GM23338 (cell line): ENCODE results near the gene CCNK. TPM values are rescaled to one million over a fixed set of nuclear protein-coding genes. Genes with fewer than 3 reads are reported as not detected.

ENCODE experiments used
- ATAC-seq: fragments of 200-7000 bp; cut with Tn5 transposase; 3 replicates; pipeline ENCODE4 v1.9.1; 2020
- DNase-seq: peaks from one replicate; pipeline ENCODE4 v3.0.0-alpha.2; 2015; ENCODE audit warnings: low spot score
- H2AFZ ChIP-seq: fragments of 200-600 bp; sonication (generic); 2 replicates; pipeline ENCODE4 v1.8.0; 2016; ENCODE audit warnings: antibody characterized with exemption, mild to moderate bottlenecking, moderate library complexity
- H3F3A ChIP-seq: fragments of 200-600 bp; sonication (generic); replicated peaks from 2 replicates; pipeline ENCODE4 v1.8.0; 2017; ENCODE audit warnings: antibody characterized with exemption, mixed run types, low read depth
- H3K27ac ChIP-seq: fragments of 200-600 bp; sonication (generic); 2 replicates; pipeline ENCODE4 v1.6.1; 2016; ENCODE audit warnings: low read depth
- H3K27me3 ChIP-seq: fragments of 200-600 bp; sonication (generic); 2 replicates; pipeline ENCODE4 v1.8.0; 2016; ENCODE audit warnings: mild to moderate bottlenecking, mixed run types, moderate library complexity; ENCODE audit not compliant: insufficient read depth
- H3K36me3 ChIP-seq: fragments of 200-600 bp; sonication (generic); 2 replicates; pipeline ENCODE4 v1.8.0; 2016; ENCODE audit warnings: mild to moderate bottlenecking; ENCODE audit not compliant: insufficient read depth
- H3K4me1 ChIP-seq: fragments of 200-600 bp; sonication (generic); 2 replicates; pipeline ENCODE4 v1.8.0; 2016; ENCODE audit warnings: mild to moderate bottlenecking, moderate library complexity; ENCODE audit not compliant: insufficient read depth
- H3K4me2 ChIP-seq: fragments of 200-600 bp; sonication (generic); 2 replicates; pipeline ENCODE4 v1.7.1; 2017; ENCODE audit warnings: mixed run types
- H3K4me3 ChIP-seq: fragments of 200-600 bp; sonication (generic); 2 replicates; pipeline ENCODE4 v1.6.1; 2016; ENCODE audit warnings: mixed run types
- H3K79me2 ChIP-seq: fragments of 200-600 bp; sonication (generic); replicated peaks from 2 replicates; pipeline ENCODE4 v1.8.0; 2017; ENCODE audit warnings: mild to moderate bottlenecking; ENCODE audit not compliant: insufficient read depth
- H3K9me2 ChIP-seq: fragments of 200-600 bp; sonication (generic); 2 replicates; pipeline ENCODE4 v1.8.0; 2017; ENCODE audit not compliant: insufficient read depth
- H4K20me1 ChIP-seq: fragments of 200-600 bp; sonication (generic); replicated peaks from 2 replicates; pipeline ENCODE4 v1.8.0; 2017; ENCODE audit warnings: mild to moderate bottlenecking; ENCODE audit not compliant: insufficient read depth
- H3K27ac Mint-ChIP-seq: 2 replicates; pipeline ENCODE4 v1.8.0; 2020; ENCODE audit warnings: inconsistent platforms, mild to moderate bottlenecking, moderate library complexity, mixed read lengths
- H3K27me3 Mint-ChIP-seq: 3 replicates; pipeline ENCODE4 v1.8.0; 2022; ENCODE audit warnings: low read depth, mild to moderate bottlenecking, moderate library complexity, mixed read lengths, inconsistent platforms; ENCODE audit not compliant: insufficient read depth, poor library complexity
- H3K36me3 Mint-ChIP-seq: 3 replicates; pipeline ENCODE4 v1.8.0; 2021; ENCODE audit warnings: low read depth, mild to moderate bottlenecking, inconsistent platforms, moderate library complexity, mixed read lengths
- H3K4me1 Mint-ChIP-seq: 3 replicates; pipeline ENCODE4 v1.8.0; 2020; ENCODE audit warnings: mild to moderate bottlenecking, inconsistent platforms, mixed read lengths
- H3K4me3 Mint-ChIP-seq: 3 replicates; pipeline ENCODE4 v1.8.0; 2021; ENCODE audit warnings: moderate library complexity, mild to moderate bottlenecking, inconsistent platforms, mixed read lengths
- H3K9me3 Mint-ChIP-seq: 3 replicates; pipeline ENCODE4 v1.8.0; 2020; ENCODE audit warnings: moderate library complexity, mild to moderate bottlenecking, inconsistent platforms, mixed read lengths
- CREB1 ChIP-seq: fragments of 250-450 bp; sonication (Bioruptor Pico); IDR thresholded peaks from 2 replicates; pipeline ENCODE4 v1.5.0; 2020; ENCODE audit warnings: low read depth, mild to moderate bottlenecking, moderate library complexity
- CTCF ChIP-seq, 2 experiments: fragments of 200-600 bp in 1 of 2; sonication (generic) in 1 of 2; conservative IDR thresholded peaks; 2 replicates each; pipeline versions ENCODE4 v1.5.1 to v1.6.1; 2016 to 2017; ENCODE audit warnings: antibody characterized with exemption in 2 of 2, low read depth in 2 of 2, mild to moderate bottlenecking in 2 of 2, moderate library complexity in 1 of 2
- ETS1 ChIP-seq: IDR thresholded peaks from 2 replicates; pipeline ENCODE4 v1.6.1; 2016; ENCODE audit warnings: antibody characterized with exemption
- EZH2 ChIP-seq: fragments of 200-600 bp; sonication (generic); IDR thresholded peaks from one replicate; pipeline ENCODE4 v1.8.0; 2017; ENCODE audit warnings: antibody characterized with exemption, mild to moderate bottlenecking, low read depth; ENCODE audit not compliant: unreplicated experiment
- EZH2phosphoT487 ChIP-seq: fragments of 200-600 bp; sonication (generic); IDR thresholded peaks from one replicate; pipeline ENCODE4 v1.8.1; 2018; ENCODE audit warnings: antibody characterized with exemption; ENCODE audit not compliant: unreplicated experiment
- JUNB ChIP-seq: IDR thresholded peaks from one replicate; pipeline ENCODE4 v1.6.1; 2016; ENCODE audit warnings: antibody characterized with exemption; ENCODE audit not compliant: unreplicated experiment
- NANOG ChIP-seq: IDR thresholded peaks from 2 replicates; pipeline ENCODE4 v1.6.1; 2016; ENCODE audit warnings: antibody characterized with exemption, borderline replicate concordance
- POLR2AphosphoS5 ChIP-seq: IDR thresholded peaks from 2 replicates; pipeline ENCODE4 v1.6.1; 2016; ENCODE audit warnings: antibody characterized with exemption, low read depth
- REST ChIP-seq: IDR thresholded peaks from one replicate; pipeline ENCODE4 v1.6.1; 2018; ENCODE audit warnings: antibody characterized with exemption; ENCODE audit not compliant: unreplicated experiment
- STAT1 ChIP-seq: IDR thresholded peaks from one replicate; pipeline ENCODE4 v1.6.1; 2016; ENCODE audit warnings: antibody characterized with exemption; ENCODE audit not compliant: unreplicated experiment
- ZNF114 ChIP-seq: fragments of 250-450 bp; sonication (Bioruptor Pico); IDR thresholded peaks from 2 replicates; pipeline ENCODE4 v1.5.0; 2020; ENCODE audit warnings: mild to moderate bottlenecking, moderate library complexity
- ZNF331 ChIP-seq: fragments of 250-450 bp; sonication (Bioruptor Pico); IDR thresholded peaks from 2 replicates; pipeline ENCODE4 v1.5.0; 2020; ENCODE audit warnings: low read depth, mild to moderate bottlenecking, moderate library complexity
- ZNF462 ChIP-seq: fragments of 250-450 bp; sonication (Bioruptor Pico); IDR thresholded peaks from 2 replicates; pipeline ENCODE4 v1.5.0; 2020; ENCODE audit warnings: mild to moderate bottlenecking, moderate library complexity
- polyA plus RNA-seq: library from polyadenylated mRNA; unstranded; fragments of >200 nt; fragmentation: Nextera tagmentation; extraction: Ambion mirVana; gene quantifications from 2 replicates; pipeline ENCODE4 v1.2.1, GENCODE V29; 2016
- total RNA-seq: library from RNA; depleted of rRNA; stranded (reverse); fragments of >200 nt; shearing (Covaris generic); gene quantifications from 2 replicates; pipeline ENCODE4 v1.2.3, GENCODE V29; 2014

The CCNK gene
- total and polyA plus RNA-seq, 2 experiments from 2014 or later, result 54.0 to 60.6 TPM

GRCh38 chr14:99435327-99435726 is 45.9 kb upstream of the CCNK start:
- TF ChIP-seq ZNF462 (CRISPR knock-in tag), result no peak
- TF ChIP-seq JUNB, result no peak
- no peak for TF ChIP-seq ETS1
- no peak for TF ChIP-seq REST
- TF ChIP-seq NANOG, result no peak
- no peak for TF ChIP-seq STAT1
- no peak for TF ChIP-seq POLR2AphosphoS5
- no peak for TF ChIP-seq EZH2
- no peak for TF ChIP-seq ZNF331
- TF ChIP-seq EZH2phosphoT487, result no peak
- TF ChIP-seq ZNF114, result no peak
- no peak for TF ChIP-seq CREB1 (CRISPR knock-in tag)
- TF ChIP-seq CTCF (conservative IDR thresholded peaks at IDR 0.05; ENCODE audit: low read depth in 2 of 2), result no peak
- peaks cover 16% of the 10 kb centered on the region for H3K79me2 ChIP-seq
- no peak overlapping the region for H2AFZ ChIP-seq
- Mint-ChIP-seq H3K4me3 (no peak overlapping the region), H3K27ac (no peak overlapping the region), H3K36me3 (peaks cover 21% of the 10 kb centered on the region), H3K27me3 (peaks cover 4% of the 10 kb centered on the region), H3K9me3 (no peaks in the 10 kb centered on the region), H3K4me1 (peaks cover 7% of the 10 kb centered on the region; the same call in 2 of the 3 replicates)
- no peak overlapping the region for H3K27ac ChIP-seq
- H3F3A ChIP-seq, result no peaks in the 10 kb centered on the region
- H3K9me2 ChIP-seq, result no peaks in the 10 kb centered on the region
- ATAC-seq (no peak), DNase-seq (no peak)
- no peaks in the 10 kb centered on the region for H3K36me3 ChIP-seq
- H3K4me3 ChIP-seq, result no peak overlapping the region
- H4K20me1 ChIP-seq, result peaks cover 14% of the 10 kb centered on the region
- no peak overlapping the region for H3K4me2 ChIP-seq
- peaks cover 3% of the 10 kb centered on the region; the same call in 1 of the 2 replicates for H3K4me1 ChIP-seq
- no peaks in the 10 kb centered on the region for H3K27me3 ChIP-seq
